OCI-M2 (cell line): Measurements from ENCODE around the gene KCNH6.
A peak's percentile ranks its signal among the peaks of the same experiment; 100 is the strongest.

Experiments
- DNase-seq: peaks from one replicate; lab custom pipeline; 2025; ENCODE audit not compliant: unreplicated experiment; lab: John Stamatoyannopoulos, UW

KCNH6 gene

GRCh38 chr17:63531022-63531965 lies 8.1 kb downstream of the KCNH6 start:
- no peak for DNase-seq

GRCh38 chr17:63533433-63534077 lies 10.4 kb downstream of the KCNH6 start:
- DNase-seq = no peak

- no peak for DNase-seq
Observed at GRCh38 chr17:63534078-63534570, 11.0 kb downstream of the KCNH6 start.

- no peak for DNase-seq
Observed at GRCh38 chr17:63534816-63535455, 11.8 kb downstream of the KCNH6 start.

- DNase-seq = no peak
Observed at GRCh38 chr17:63535640-63536039, 12.5 kb downstream of the KCNH6 start.

- DNase-seq = no peak
Observed at GRCh38 chr17:63537001-63537400, 13.8 kb downstream of the KCNH6 start.

GRCh38 chr17:63537991-63538692 lies 15.0 kb downstream of the KCNH6 start:
- DNase-seq = no peak

- no peak for DNase-seq
Observed at GRCh38 chr17:63538693-63539595, 15.8 kb downstream of the KCNH6 start.

GRCh38 chr17:63540590-63540989 lies 17.4 kb downstream of the KCNH6 start:
- no peak for DNase-seq

GRCh38 chr17:63542218-63542545 lies 19.0 kb downstream of the KCNH6 start:
- DNase-seq = no peak

GRCh38 chr17:63542942-63543821 lies 20.0 kb downstream of the KCNH6 start:
- no peak for DNase-seq

- DNase-seq = no peak
Observed at GRCh38 chr17:63543822-63544420, 20.8 kb downstream of the KCNH6 start.

GRCh38 chr17:63544467-63545301 lies 21.5 kb downstream of the KCNH6 start:
- DNase-seq = no peak

- DNase-seq = no peak
Observed at GRCh38 chr17:63546308-63547082, 23.3 kb downstream of the KCNH6 start.

- DNase-seq = no peak
Observed at GRCh38 chr17:63547083-63547523, 23.9 kb downstream of the KCNH6 start.

- DNase-seq = peak; percentile 80
Observed at GRCh38 chr17:63549289-63549945, 26.3 kb downstream of the KCNH6 start.
